Thoracic aorta (tissue), 2 donors: Measurements from ENCODE around the gene CCL1. TPM values are rescaled to one million over a fixed set of nuclear protein-coding genes. Genes with fewer than 3 reads are reported as not detected.

Source experiments
- ATAC-seq: fragments of 150-250 bp; one replicate; pipeline ENCODE4 v1.8.0; 2017; ENCODE audit warnings: low read depth; ENCODE audit not compliant: insufficient number of reproducible peaks, low FRiP score
- DNase-seq: peaks from one replicate; pipeline ENCODE4 v3.0.0-alpha.2; 2020; ENCODE audit warnings: low spot score
- H3K27ac ChIP-seq, 2 donors: fragments of 200-600 bp; sonication (generic); 1 replicate in 1 of 2; 2 replicates in 1 of 2; pipeline ENCODE4 v1.5.1; 2016; ENCODE audit warnings: mild to moderate bottlenecking in 2 of 2, moderate library complexity in 2 of 2
- H3K27me3 ChIP-seq: fragments of 200-600 bp; sonication (generic); replicated peaks from 2 replicates; pipeline ENCODE4 v1.6.0; 2016; ENCODE audit warnings: mild to moderate bottlenecking; ENCODE audit not compliant: insufficient read depth
- H3K36me3 ChIP-seq: fragments of 200-600 bp; sonication (generic); one replicate; pipeline ENCODE4 v1.5.1; 2016
- H3K4me1 ChIP-seq, 2 donors: fragments of 200-600 bp; sonication (generic); 1 replicate in 1 of 2; 2 replicates in 1 of 2; pipeline versions ENCODE4 v1.5.1 to v1.6.0; 2016; ENCODE audit warnings: low read depth in 2 of 2, mild to moderate bottlenecking in 1 of 2; ENCODE audit not compliant: control insufficient read depth in 1 of 2
- H3K4me3 ChIP-seq: fragments of 200-600 bp; sonication (generic); 2 replicates; pipeline ENCODE4 v1.5.1; 2016; ENCODE audit warnings: mild to moderate bottlenecking
- H3K9me3 ChIP-seq: fragments of 200-600 bp; sonication (generic); 2 replicates; pipeline ENCODE4 v1.5.1; 2016
- total RNA-seq, 2 donors: library from RNA; depleted of rRNA; stranded (reverse); fragments of >200 nt; gene quantifications; one replicate each; pipeline versions ENCODE4 v1.1.0 to v1.2.3, GENCODE V29; 2016
- TF ChIP-seq, protein P1 (sequence below): fragments of 200-600 bp; sonication (generic); IDR thresholded peaks from one replicate; pipeline ENCODE4 v1.5.1; 2019; ENCODE audit warnings: antibody characterized with exemption

Gene CCL1
- total RNA-seq, 2 donors from 2014 or later, result not detected

DNA sequence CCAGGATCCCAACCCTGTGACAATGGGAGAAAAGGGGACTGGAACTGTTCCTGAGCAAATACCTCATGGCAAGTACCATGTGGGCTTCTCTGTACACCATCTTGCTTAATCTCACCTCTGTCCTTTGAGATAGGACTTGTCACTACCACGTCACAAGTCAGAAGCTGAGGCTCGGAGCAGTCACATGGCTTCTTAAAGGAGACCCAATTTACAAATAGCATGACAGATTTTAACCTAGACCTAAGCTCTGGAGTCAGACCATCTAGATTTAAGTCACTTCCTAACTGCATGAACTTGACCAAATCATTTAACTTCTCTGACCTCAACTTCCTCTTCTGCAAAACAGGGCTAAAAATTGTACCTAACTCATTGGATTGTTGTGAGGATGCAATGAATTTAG is 36.0 kb upstream of the CCL1 start:
- no peak overlapping the region for H3K27ac ChIP-seq
- no peak for ATAC-seq

DNA sequence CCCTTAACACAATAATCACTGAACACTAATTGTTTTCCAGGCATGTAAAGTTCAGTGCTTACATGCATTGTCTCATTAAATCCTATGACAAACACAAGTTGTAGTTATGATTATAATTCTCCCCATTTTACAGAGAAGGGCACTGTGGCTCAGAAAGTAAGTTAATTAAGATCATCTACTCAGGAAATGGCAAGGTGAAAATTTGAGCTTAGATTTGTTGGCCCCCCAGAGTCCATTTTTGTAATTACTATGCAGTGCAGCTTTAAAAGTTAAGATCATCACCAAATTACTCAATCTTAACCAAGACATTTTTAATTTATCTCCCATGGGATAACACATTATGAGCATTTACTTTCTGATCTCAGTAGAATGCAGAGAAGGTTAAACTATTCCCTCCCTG is 34.2 kb upstream of the CCL1 start:
- ATAC-seq (no peak), DNase-seq (no peak)
- TF ChIP-seq, protein P1, sequence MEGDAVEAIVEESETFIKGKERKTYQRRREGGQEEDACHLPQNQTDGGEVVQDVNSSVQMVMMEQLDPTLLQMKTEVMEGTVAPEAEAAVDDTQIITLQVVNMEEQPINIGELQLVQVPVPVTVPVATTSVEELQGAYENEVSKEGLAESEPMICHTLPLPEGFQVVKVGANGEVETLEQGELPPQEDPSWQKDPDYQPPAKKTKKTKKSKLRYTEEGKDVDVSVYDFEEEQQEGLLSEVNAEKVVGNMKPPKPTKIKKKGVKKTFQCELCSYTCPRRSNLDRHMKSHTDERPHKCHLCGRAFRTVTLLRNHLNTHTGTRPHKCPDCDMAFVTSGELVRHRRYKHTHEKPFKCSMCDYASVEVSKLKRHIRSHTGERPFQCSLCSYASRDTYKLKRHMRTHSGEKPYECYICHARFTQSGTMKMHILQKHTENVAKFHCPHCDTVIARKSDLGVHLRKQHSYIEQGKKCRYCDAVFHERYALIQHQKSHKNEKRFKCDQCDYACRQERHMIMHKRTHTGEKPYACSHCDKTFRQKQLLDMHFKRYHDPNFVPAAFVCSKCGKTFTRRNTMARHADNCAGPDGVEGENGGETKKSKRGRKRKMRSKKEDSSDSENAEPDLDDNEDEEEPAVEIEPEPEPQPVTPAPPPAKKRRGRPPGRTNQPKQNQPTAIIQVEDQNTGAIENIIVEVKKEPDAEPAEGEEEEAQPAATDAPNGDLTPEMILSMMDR, result no peak
- Histone ChIP-seq H3K9me3 (no peaks in the 10 kb centered on the region), H3K27me3 (no peaks in the 10 kb centered on the region), H3K36me3 (no peaks in the 10 kb centered on the region), H3K4me3 (no peak overlapping the region), H3K4me1 (no peaks in the 10 kb centered on the region), H3K27ac (no peak overlapping the region)

More for the DNA sequence above, 36.0 kb upstream of the CCL1 start:
- no peak for DNase-seq
- Histone ChIP-seq H3K27me3 (no peaks in the 10 kb centered on the region), H3K36me3 (no peaks in the 10 kb centered on the region), H3K4me1 (no peaks in the 10 kb centered on the region), H3K9me3 (no peaks in the 10 kb centered on the region), H3K4me3 (no peak overlapping the region)
- TF ChIP-seq, protein P1, result no peak

DNA sequence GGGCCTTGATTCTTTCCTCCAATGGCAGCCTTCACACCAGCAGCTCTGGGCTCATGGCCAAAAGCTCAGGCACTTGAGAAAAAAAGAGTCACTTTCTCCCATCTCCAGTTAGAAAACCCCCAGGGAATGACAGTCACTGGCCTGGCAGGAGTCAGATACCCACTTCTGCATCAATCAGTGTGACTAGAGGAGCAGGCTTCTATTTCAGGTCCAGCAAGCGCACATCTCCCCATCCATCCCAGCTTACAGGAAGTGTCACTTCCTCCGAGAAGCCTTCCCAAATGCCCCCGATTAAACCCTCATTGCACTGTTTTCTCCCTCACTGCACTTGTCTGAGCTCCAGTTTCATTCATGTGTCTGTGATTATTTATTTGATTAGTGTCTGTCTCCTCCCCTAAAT is 30.4 kb upstream of the CCL1 start:
- Histone ChIP-seq H3K36me3 (no peaks in the 10 kb centered on the region), H3K4me1 (no peaks in the 10 kb centered on the region), H3K9me3 (no peaks in the 10 kb centered on the region), H3K4me3 (no peak overlapping the region), H3K27me3 (no peaks in the 10 kb centered on the region), H3K27ac (no peak overlapping the region)
- DNase-seq (no peak), ATAC-seq (no peak)
- TF ChIP-seq, protein P1, result no peak

DNA sequence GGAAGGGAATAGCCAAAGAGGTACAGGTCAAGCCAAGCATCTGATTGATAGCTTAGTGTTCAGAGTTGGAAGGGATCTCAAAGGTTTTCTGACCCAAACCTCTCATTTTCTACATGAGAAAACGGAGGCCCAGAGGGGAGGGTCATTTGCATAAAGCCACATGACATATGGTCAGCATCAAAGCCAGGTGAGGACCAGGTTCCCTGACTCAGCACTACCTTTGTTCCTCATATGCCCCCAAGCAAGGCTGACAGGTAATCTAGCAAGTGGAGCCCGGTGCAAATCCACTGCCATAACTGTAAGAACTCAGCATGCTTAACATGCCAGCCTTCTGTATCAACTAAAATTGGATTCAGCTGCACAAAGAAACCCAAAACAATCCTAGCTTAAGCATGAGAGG is 28.2 kb upstream of the CCL1 start:
- Histone ChIP-seq H3K4me1 (peaks cover 4 to 7% of the 10 kb centered on the region in 2 donors), H3K27ac (no peak overlapping the region), H3K9me3 (no peaks in the 10 kb centered on the region), H3K36me3 (no peaks in the 10 kb centered on the region), H3K4me3 (no peak overlapping the region), H3K27me3 (no peaks in the 10 kb centered on the region)
- ATAC-seq (no peak), DNase-seq (no peak)
- TF ChIP-seq, protein P1, result no peak

DNA sequence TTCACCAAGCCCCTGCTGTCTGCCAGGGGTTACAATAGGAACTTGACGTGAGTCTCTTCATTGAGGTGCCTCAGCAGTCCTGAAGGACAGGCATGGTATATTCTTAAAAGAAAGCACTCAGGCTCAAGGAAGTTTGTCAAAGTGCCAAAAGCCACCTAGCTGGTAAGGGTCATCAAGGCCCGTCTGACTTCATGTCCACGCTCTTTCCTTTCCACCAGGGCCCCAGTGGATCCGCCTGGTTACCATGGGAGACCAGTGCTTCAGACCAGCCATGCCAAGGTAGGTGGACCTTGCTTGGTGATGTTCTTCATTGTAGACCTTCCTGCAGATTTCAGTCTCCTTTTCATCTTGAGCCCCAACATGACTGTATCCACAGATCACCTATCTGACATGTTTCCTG is 27.6 kb upstream of the CCL1 start:
- no peak for DNase-seq
- Histone ChIP-seq H3K36me3 (no peaks in the 10 kb centered on the region), H3K4me1 (peaks cover 4 to 7% of the 10 kb centered on the region in 2 donors), H3K27ac (no peak overlapping the region), H3K9me3 (no peaks in the 10 kb centered on the region), H3K27me3 (no peaks in the 10 kb centered on the region), H3K4me3 (no peak overlapping the region)
- TF ChIP-seq, protein P1, result no peak
- ATAC-seq, result no peak
